ENCODE measurements around the gene LSAMP.

The LSAMP gene

DNA sequence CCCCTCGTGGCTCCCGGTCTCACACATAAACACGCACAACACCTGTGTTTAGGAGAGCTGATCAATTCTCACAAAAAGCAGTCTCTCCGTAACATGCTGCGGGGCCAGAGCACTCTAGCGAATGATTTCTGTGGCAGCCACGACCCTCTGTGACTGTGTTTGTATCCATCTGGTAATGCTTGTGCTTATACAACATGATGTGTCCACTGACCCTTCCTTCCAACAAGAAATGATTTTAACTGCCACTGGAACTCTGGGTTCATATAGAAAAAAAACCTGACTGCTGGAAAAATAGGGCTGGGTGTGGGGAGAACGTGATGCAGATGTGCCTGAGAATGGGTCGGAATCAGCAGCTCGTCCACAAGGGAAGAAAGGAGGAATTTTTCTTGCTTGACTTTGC lies 411.8 kb downstream of the LSAMP start:
- Histone ChIP-seq H3K36me3 (ENCODE audit: control insufficient read depth, insufficient read depth, low read length) (no peaks in the 10 kb centered on the region), H3K9ac (ENCODE audit: low read length) (no peak overlapping the region), H3K27me3 (ENCODE audit: control insufficient read depth, insufficient read depth, low read length) (no peaks in the 10 kb centered on the region), H3K9me3 (ENCODE audit: control insufficient read depth, low read length) (no peaks in the 10 kb centered on the region), H3K4me3 (ENCODE audit: low read length) (no peak overlapping the region), H3K4me1 (ENCODE audit: control insufficient read depth, insufficient read depth, low read length) (no peaks in the 10 kb centered on the region)

DNA sequence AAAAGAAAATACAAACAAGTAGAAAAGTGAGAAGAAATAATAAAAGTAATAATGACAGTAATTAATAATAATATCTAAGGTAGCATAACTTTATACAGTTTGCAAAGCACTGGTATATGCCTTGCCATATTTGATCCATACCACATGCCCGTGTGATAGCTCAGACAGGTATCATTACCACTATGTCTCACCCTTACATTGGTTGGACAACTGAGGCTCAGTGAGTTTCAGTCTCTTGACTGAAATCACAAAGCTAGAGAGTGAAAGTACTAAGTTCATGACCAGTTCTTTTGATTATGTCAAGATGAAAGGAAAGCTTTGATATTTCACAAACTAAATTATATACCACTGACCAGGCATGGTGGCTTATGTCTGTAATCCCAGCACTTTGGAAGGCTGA lies 413.1 kb downstream of the LSAMP start:
- H3K9me3 ChIP-seq (ENCODE audit: control insufficient read depth, low read length): no peaks in the 10 kb centered on the region
- H3K9ac ChIP-seq (ENCODE audit: low read length): no peak overlapping the region
- H3K4me3 ChIP-seq (ENCODE audit: low read length): no peak overlapping the region
- H3K36me3 ChIP-seq (ENCODE audit: control insufficient read depth, insufficient read depth, low read length): no peaks in the 10 kb centered on the region
- H3K4me1 ChIP-seq (ENCODE audit: control insufficient read depth, insufficient read depth, low read length): no peaks in the 10 kb centered on the region
- H3K27me3 ChIP-seq (ENCODE audit: control insufficient read depth, insufficient read depth, low read length): no peaks in the 10 kb centered on the region

DNA sequence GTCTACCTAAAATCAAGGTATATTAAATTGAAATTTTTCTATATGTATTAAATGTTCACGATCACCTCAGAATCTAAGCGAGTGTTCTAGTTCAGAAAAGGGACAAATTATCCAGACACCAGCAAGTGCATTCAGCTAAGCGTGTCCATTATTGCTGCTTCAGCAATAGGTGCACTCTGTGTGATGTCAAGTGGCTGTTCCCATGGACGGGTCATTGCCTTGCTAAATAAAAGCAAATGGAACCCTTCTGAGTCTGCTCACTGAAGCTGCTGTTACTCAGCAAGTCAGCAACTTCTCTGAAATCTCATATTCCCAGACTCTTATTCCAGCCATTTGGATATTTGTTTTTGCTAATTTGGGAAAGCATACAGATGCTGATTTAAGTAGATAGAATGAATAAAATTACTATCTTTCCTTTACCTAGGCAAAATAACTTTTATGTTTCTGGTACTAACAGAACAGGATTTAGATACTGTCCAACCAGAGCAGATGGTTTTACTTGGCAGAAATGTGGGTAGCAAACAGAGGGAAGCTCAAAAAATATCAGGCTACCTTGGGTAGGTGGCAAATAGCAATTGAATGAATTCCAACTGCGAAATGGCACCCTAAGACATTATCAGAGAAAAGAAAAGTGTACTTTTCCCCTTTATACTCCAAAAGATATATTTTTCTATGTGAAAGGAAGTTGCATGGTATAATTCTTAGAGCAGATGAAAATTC lies 415.0 kb downstream of the LSAMP start:
- Histone ChIP-seq H3K36me3 (ENCODE audit: control insufficient read depth, insufficient read depth, low read length) (no peaks in the 10 kb centered on the region), H3K27me3 (ENCODE audit: control insufficient read depth, insufficient read depth, low read length) (no peaks in the 10 kb centered on the region), H3K9me3 (ENCODE audit: control insufficient read depth, low read length) (no peaks in the 10 kb centered on the region), H3K9ac (ENCODE audit: low read length) (no peak overlapping the region), H3K4me1 (ENCODE audit: control insufficient read depth, insufficient read depth, low read length) (no peaks in the 10 kb centered on the region), H3K4me3 (ENCODE audit: low read length) (no peak overlapping the region)

DNA sequence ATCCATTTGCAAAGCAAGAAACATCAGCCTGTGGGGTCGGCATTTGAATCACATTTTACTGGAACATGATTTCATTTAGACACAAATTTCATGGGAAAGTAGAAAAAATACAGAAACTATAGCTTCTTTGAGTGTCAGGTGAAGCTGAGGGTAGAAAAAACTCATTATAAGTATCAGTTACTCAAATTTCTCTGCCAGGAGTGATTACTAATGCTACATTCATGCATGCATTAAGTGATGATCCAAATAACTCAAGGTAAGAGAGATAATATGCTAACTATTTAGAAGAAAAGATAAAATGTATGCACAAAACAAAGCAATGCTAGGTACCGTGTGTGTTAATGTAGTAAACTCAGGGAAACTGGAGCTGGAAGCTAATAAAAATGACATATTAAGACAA lies 416.0 kb downstream of the LSAMP start:
- Histone ChIP-seq H3K4me3 (ENCODE audit: low read length) (no peak overlapping the region), H3K9ac (ENCODE audit: low read length) (no peak overlapping the region), H3K4me1 (ENCODE audit: control insufficient read depth, insufficient read depth, low read length) (no peaks in the 10 kb centered on the region), H3K27me3 (ENCODE audit: control insufficient read depth, insufficient read depth, low read length) (no peaks in the 10 kb centered on the region), H3K9me3 (ENCODE audit: control insufficient read depth, low read length) (no peaks in the 10 kb centered on the region), H3K36me3 (ENCODE audit: control insufficient read depth, insufficient read depth, low read length) (no peaks in the 10 kb centered on the region)

- H3K27me3 ChIP-seq (ENCODE audit: control insufficient read depth, insufficient read depth, low read length): no peaks in the 10 kb centered on the region
- no peaks in the 10 kb centered on the region for H3K9me3 ChIP-seq (ENCODE audit: control insufficient read depth, low read length)
- no peak overlapping the region for H3K4me3 ChIP-seq (ENCODE audit: low read length)
- H3K9ac ChIP-seq (ENCODE audit: low read length): no peak overlapping the region
- no peaks in the 10 kb centered on the region for H3K4me1 ChIP-seq (ENCODE audit: control insufficient read depth, insufficient read depth, low read length)
- no peaks in the 10 kb centered on the region for H3K36me3 ChIP-seq (ENCODE audit: control insufficient read depth, insufficient read depth, low read length)
Observed at GRCh38 chr3:116028157-116028556, 417.1 kb downstream of the LSAMP start.

GRCh38 chr3:116020989-116021388 lies 424.3 kb downstream of the LSAMP start:
- no peaks in the 10 kb centered on the region for H3K9me3 ChIP-seq (ENCODE audit: control insufficient read depth, low read length)
- H3K27me3 ChIP-seq (ENCODE audit: control insufficient read depth, insufficient read depth, low read length): no peaks in the 10 kb centered on the region
- no peaks in the 10 kb centered on the region for H3K36me3 ChIP-seq (ENCODE audit: control insufficient read depth, insufficient read depth, low read length)
- no peak overlapping the region for H3K4me3 ChIP-seq (ENCODE audit: low read length)
- no peaks in the 10 kb centered on the region for H3K4me1 ChIP-seq (ENCODE audit: control insufficient read depth, insufficient read depth, low read length)
- H3K9ac ChIP-seq (ENCODE audit: low read length): no peak overlapping the region

- H3K4me3 ChIP-seq (ENCODE audit: low read length): no peak overlapping the region
- no peak overlapping the region for H3K9ac ChIP-seq (ENCODE audit: low read length)
- no peaks in the 10 kb centered on the region for H3K4me1 ChIP-seq (ENCODE audit: control insufficient read depth, insufficient read depth, low read length)
- H3K36me3 ChIP-seq (ENCODE audit: control insufficient read depth, insufficient read depth, low read length): no peaks in the 10 kb centered on the region
- H3K9me3 ChIP-seq (ENCODE audit: control insufficient read depth, low read length): no peaks in the 10 kb centered on the region
- no peaks in the 10 kb centered on the region for H3K27me3 ChIP-seq (ENCODE audit: control insufficient read depth, insufficient read depth, low read length)
Observed at GRCh38 chr3:116020495-116020894, 424.8 kb downstream of the LSAMP start.

DNA sequence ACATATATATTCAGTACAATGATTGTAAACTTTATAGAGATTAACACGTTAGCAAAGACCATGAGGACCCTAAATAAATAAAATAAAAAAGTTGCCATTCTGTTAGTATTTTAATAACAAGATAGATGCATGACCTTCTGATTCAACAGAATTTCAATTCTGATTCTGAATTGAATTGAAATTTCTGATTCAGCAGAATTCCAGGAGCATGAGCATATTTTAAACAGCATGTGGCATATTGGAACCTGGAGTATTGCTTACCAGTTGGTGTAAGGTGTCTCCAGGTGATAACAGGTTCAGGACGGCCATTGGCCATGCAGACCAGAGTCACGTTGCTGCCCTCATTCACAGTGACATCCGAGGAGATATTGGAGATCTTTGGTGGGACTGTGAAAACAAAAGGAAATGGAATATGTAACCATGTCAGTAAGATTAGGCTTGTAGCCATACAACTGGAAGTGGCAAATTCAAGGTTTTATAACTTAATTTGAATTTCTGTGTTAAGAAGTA lies 426.0 kb downstream of the LSAMP start:
- no peak overlapping the region for H3K4me3 ChIP-seq (ENCODE audit: low read length)
- H3K27me3 ChIP-seq (ENCODE audit: control insufficient read depth, insufficient read depth, low read length): no peaks in the 10 kb centered on the region
- H3K9me3 ChIP-seq (ENCODE audit: control insufficient read depth, low read length): no peaks in the 10 kb centered on the region
- no peaks in the 10 kb centered on the region for H3K4me1 ChIP-seq (ENCODE audit: control insufficient read depth, insufficient read depth, low read length)
- H3K36me3 ChIP-seq (ENCODE audit: control insufficient read depth, insufficient read depth, low read length): no peaks in the 10 kb centered on the region
- no peak overlapping the region for H3K9ac ChIP-seq (ENCODE audit: low read length)

DNA sequence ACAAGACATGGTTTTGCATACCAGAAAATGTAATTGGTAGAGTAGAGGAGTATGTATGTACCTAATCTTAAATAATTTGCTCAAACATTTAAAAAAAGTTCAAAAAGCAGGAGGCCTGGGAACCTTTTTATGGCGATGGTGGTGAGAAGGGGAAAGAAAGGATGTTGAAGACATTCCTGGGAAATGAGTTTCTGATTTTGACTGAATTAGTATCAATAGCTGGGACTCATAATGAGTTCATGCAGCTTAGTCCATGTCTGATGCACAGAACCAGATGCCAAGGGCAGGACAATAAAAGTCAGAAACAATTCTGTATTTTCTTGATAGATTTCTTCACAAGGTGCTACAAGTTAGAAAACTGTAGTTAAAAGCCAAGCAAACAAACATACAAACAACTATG lies 426.6 kb downstream of the LSAMP start:
- H3K27me3 ChIP-seq (ENCODE audit: control insufficient read depth, insufficient read depth, low read length): no peaks in the 10 kb centered on the region
- H3K4me1 ChIP-seq (ENCODE audit: control insufficient read depth, insufficient read depth, low read length): no peaks in the 10 kb centered on the region
- H3K9ac ChIP-seq (ENCODE audit: low read length): no peak overlapping the region
- no peaks in the 10 kb centered on the region for H3K9me3 ChIP-seq (ENCODE audit: control insufficient read depth, low read length)
- no peak overlapping the region for H3K4me3 ChIP-seq (ENCODE audit: low read length)
- H3K36me3 ChIP-seq (ENCODE audit: control insufficient read depth, insufficient read depth, low read length): no peaks in the 10 kb centered on the region

- Histone ChIP-seq H3K27me3 (ENCODE audit: control insufficient read depth, insufficient read depth, low read length) (no peaks in the 10 kb centered on the region), H3K9ac (ENCODE audit: low read length) (no peak overlapping the region), H3K9me3 (ENCODE audit: control insufficient read depth, low read length) (no peaks in the 10 kb centered on the region), H3K4me1 (ENCODE audit: control insufficient read depth, insufficient read depth, low read length) (no peaks in the 10 kb centered on the region), H3K36me3 (ENCODE audit: control insufficient read depth, insufficient read depth, low read length) (no peaks in the 10 kb centered on the region), H3K4me3 (ENCODE audit: low read length) (no peak overlapping the region)
Observed at GRCh38 chr3:116015931-116016330, 429.4 kb downstream of the LSAMP start.

DNA sequence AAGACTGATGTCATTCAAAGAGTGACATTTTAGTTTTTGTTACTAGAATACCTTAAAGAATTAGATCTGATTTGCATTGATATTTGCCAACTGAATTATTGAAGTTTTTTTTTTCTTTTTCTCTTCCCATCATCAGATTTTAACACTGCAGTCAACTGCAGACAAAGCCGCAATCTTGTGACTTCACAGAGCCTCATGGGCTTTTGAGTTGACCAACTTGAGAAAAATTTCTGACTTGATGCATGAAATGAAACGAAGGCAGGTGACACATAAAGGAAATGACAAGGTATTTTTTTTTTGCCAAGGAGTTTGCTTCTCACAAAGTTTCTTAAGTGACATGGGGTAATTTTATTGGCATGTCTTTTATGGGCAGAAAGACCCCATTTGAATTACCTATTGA lies 438.3 kb downstream of the LSAMP start:
- no peak overlapping the region for H3K4me3 ChIP-seq (ENCODE audit: low read length)
- H3K4me1 ChIP-seq (ENCODE audit: control insufficient read depth, insufficient read depth, low read length): no peaks in the 10 kb centered on the region
- no peaks in the 10 kb centered on the region for H3K36me3 ChIP-seq (ENCODE audit: control insufficient read depth, insufficient read depth, low read length)
- H3K9me3 ChIP-seq (ENCODE audit: control insufficient read depth, low read length): no peaks in the 10 kb centered on the region
- no peak overlapping the region for H3K9ac ChIP-seq (ENCODE audit: low read length)
- H3K27me3 ChIP-seq (ENCODE audit: control insufficient read depth, insufficient read depth, low read length): no peaks in the 10 kb centered on the region

DNA sequence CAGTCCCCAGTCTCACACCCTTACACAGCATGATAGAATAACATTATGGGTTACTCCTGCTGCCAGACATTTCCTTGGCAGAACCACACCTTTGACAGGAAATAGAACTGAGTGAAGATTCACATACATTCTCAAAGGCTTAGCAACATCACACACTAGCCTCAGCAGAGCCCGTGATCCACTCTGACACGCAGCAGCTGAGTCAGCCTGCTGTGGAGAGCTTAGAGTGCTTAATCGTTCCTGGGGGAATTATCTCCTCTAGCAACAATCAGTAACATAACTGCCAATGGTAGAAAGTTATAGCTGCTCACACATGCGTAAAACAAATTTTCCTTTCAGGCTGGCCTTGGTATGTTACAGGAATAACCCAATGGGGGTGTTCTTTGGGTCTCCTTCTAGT lies 439.9 kb downstream of the LSAMP start:
- no peaks in the 10 kb centered on the region for H3K36me3 ChIP-seq (ENCODE audit: control insufficient read depth, insufficient read depth, low read length)
- no peak overlapping the region for H3K9ac ChIP-seq (ENCODE audit: low read length)
- H3K4me1 ChIP-seq (ENCODE audit: control insufficient read depth, insufficient read depth, low read length): no peaks in the 10 kb centered on the region
- no peak overlapping the region for H3K4me3 ChIP-seq (ENCODE audit: low read length)
- H3K27me3 ChIP-seq (ENCODE audit: control insufficient read depth, insufficient read depth, low read length): no peaks in the 10 kb centered on the region
- no peaks in the 10 kb centered on the region for H3K9me3 ChIP-seq (ENCODE audit: control insufficient read depth, low read length)

- Histone ChIP-seq H3K9me3 (ENCODE audit: control insufficient read depth, low read length) (no peaks in the 10 kb centered on the region), H3K9ac (ENCODE audit: low read length) (no peak overlapping the region), H3K36me3 (ENCODE audit: control insufficient read depth, insufficient read depth, low read length) (no peaks in the 10 kb centered on the region), H3K4me3 (ENCODE audit: low read length) (no peak overlapping the region), H3K4me1 (ENCODE audit: control insufficient read depth, insufficient read depth, low read length) (no peaks in the 10 kb centered on the region), H3K27me3 (ENCODE audit: control insufficient read depth, insufficient read depth, low read length) (no peaks in the 10 kb centered on the region)
Observed at GRCh38 chr3:116002235-116002634, 443.1 kb downstream of the LSAMP start.
